Iris pigment epithelial cell (primary cell): ENCODE results near the gene SMAP1.

Experiments used
- DNase-seq: peaks from one replicate; pipeline ENCODE4 v3.0.0-alpha.2; 2011; ENCODE audit warnings: low read depth

The SMAP1 gene

GRCh38 chr6:70843328-70843918 is 175.7 kb downstream of the SMAP1 start:
- DNase-seq, result no peak

- no peak for DNase-seq
These were observed 176.6 kb downstream of the SMAP1 start for GRCh38 chr6:70844301-70844700.

GRCh38 chr6:70846207-70846835 is 178.6 kb downstream of the SMAP1 start:
- DNase-seq, result no peak

- DNase-seq, result no peak
These were observed 179.7 kb downstream of the SMAP1 start for GRCh38 chr6:70847106-70848084.

- peak; percentile 66 for DNase-seq
These were observed 181.8 kb downstream of the SMAP1 start for GRCh38 chr6:70849348-70850069.

GRCh38 chr6:70852667-70853246 is 185.1 kb downstream of the SMAP1 start:
- DNase-seq, result no peak

GRCh38 chr6:70857387-70858077 is 189.8 kb downstream of the SMAP1 start:
- DNase-seq, result no peak

GRCh38 chr6:70860045-70860444 is 192.4 kb downstream of the SMAP1 start:
- DNase-seq, result peak; percentile 11

GRCh38 chr6:70860920-70861319 is 193.2 kb downstream of the SMAP1 start:
- no peak for DNase-seq

- no peak for DNase-seq
These were observed 195.7 kb downstream of the SMAP1 start for GRCh38 chr6:70863343-70863742.

GRCh38 chr6:70864401-70864800 is 196.7 kb downstream of the SMAP1 start:
- DNase-seq, result no peak

- DNase-seq, result no peak
These were observed 204.8 kb downstream of the SMAP1 start for GRCh38 chr6:70872469-70872868.

- no peak for DNase-seq
These were observed 206.7 kb downstream of the SMAP1 start for GRCh38 chr6:70874181-70874913.

GRCh38 chr6:70879496-70879895 is 211.8 kb downstream of the SMAP1 start:
- no peak for DNase-seq

- DNase-seq, result peak; percentile 32
These were observed 216.6 kb downstream of the SMAP1 start for GRCh38 chr6:70884074-70884983.

- DNase-seq, result no peak
These were observed 218.4 kb downstream of the SMAP1 start for GRCh38 chr6:70886071-70886470.

- DNase-seq, result no peak
These were observed 219.0 kb downstream of the SMAP1 start for GRCh38 chr6:70886661-70887060.

GRCh38 chr6:70889270-70889669 is 221.6 kb downstream of the SMAP1 start:
- no peak for DNase-seq

- DNase-seq, result no peak
These were observed 226.3 kb downstream of the SMAP1 start for GRCh38 chr6:70894001-70894400.
